NT2/D1 (cell line): ENCODE data around the gene TTC39B.

Experiments
- SUZ12 ChIP-seq: IDR thresholded peaks from 2 replicates; pipeline ENCODE4 v1.6.1; 2011; ENCODE audit not compliant: insufficient read length, insufficient read depth; ENCODE audit errors: extremely low read depth
- YY1 ChIP-seq: IDR thresholded peaks from 2 replicates; pipeline ENCODE4 v1.6.1; 2011; ENCODE audit not compliant: insufficient read length, insufficient read depth

- TF ChIP-seq YY1 = no peak
- no peak for TF ChIP-seq SUZ12
Observed at GRCh38 chr9:15307523-15307841, 466 bp upstream of the TTC39B start.
